Hepatocyte (in vitro differentiated cells): ENCODE data around the gene FXYD6.

Experiments used
- EZH2 ChIP-seq: fragments of 200-600 bp; sonication (generic); IDR thresholded peaks from 2 replicates; pipeline ENCODE4 v1.6.1; 2016; ENCODE audit warnings: antibody characterized with exemption, mild to moderate bottlenecking, borderline replicate concordance
- EZH2phosphoT487 ChIP-seq: fragments of 200-600 bp; sonication (generic); IDR thresholded peaks from one replicate; pipeline ENCODE4 v1.6.1; 2018; ENCODE audit warnings: antibody characterized with exemption, mild to moderate bottlenecking, low read depth, moderate library complexity; ENCODE audit not compliant: unreplicated experiment, severe bottlenecking
- TF ChIP-seq, protein P1 (sequence below): fragments of 200-600 bp; sonication (generic); IDR thresholded peaks from 2 replicates; pipeline ENCODE4 v1.5.1; 2016; ENCODE audit warnings: antibody characterized with exemption, mild to moderate bottlenecking; ENCODE audit not compliant: poor library complexity

DNA sequence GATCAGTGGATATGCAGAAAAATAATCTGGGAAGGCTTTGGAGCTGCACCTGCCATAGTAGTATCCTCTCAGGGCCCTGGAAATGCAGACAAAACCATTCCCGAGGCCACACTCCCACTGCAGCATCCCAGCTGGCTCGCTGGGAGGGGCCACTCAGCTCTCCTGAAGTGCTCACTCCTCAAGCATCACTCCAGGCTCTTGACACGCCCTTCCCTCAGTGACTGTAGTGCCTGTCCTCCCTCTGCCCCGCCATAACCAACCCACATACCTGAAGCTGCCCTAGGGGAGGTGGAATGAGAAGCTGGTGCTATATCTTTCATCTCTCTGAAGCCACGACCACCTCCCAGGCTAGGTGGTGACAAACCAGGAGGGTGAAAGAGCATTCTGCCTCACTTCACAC lies 84.2 kb downstream of the FXYD6 start:
- TF ChIP-seq EZH2 = no peak
- TF ChIP-seq, protein P1, sequence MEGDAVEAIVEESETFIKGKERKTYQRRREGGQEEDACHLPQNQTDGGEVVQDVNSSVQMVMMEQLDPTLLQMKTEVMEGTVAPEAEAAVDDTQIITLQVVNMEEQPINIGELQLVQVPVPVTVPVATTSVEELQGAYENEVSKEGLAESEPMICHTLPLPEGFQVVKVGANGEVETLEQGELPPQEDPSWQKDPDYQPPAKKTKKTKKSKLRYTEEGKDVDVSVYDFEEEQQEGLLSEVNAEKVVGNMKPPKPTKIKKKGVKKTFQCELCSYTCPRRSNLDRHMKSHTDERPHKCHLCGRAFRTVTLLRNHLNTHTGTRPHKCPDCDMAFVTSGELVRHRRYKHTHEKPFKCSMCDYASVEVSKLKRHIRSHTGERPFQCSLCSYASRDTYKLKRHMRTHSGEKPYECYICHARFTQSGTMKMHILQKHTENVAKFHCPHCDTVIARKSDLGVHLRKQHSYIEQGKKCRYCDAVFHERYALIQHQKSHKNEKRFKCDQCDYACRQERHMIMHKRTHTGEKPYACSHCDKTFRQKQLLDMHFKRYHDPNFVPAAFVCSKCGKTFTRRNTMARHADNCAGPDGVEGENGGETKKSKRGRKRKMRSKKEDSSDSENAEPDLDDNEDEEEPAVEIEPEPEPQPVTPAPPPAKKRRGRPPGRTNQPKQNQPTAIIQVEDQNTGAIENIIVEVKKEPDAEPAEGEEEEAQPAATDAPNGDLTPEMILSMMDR = no peak
- no peak for TF ChIP-seq EZH2phosphoT487
